ENCODE measurements around the gene TECPR1.
A peak's percentile ranks its signal among the peaks of the same experiment; 100 is the strongest.

Gene TECPR1

GRCh38 chr7:98251601-98252424 lies at the start of gene TECPR1:
Gene TECPR1 (minus strand): TSS chr7:98252232. CDS start chr7:98246146, 6,086 bp downstream.
- DNase-seq, result peak; percentile 96

GRCh38 chr7:98300595-98301372 lies 48.8 kb upstream of the TECPR1 start:
- DNase-seq, result no peak

- no peak for DNase-seq
These were observed 45.7 kb upstream of the TECPR1 start for GRCh38 chr7:98297626-98298286.

- DNase-seq, result no peak
These were observed 44.8 kb upstream of the TECPR1 start for GRCh38 chr7:98296833-98297232.

- DNase-seq, result no peak
These were observed 43.6 kb upstream of the TECPR1 start for GRCh38 chr7:98295467-98296192.

GRCh38 chr7:98294798-98295382 lies 42.9 kb upstream of the TECPR1 start:
- DNase-seq, result no peak

- no peak for DNase-seq
These were observed 42.3 kb upstream of the TECPR1 start for GRCh38 chr7:98294326-98294725.

GRCh38 chr7:98293746-98294145 lies 41.7 kb upstream of the TECPR1 start:
- no peak for DNase-seq

GRCh38 chr7:98293265-98293664 lies 41.2 kb upstream of the TECPR1 start:
- DNase-seq, result no peak

- no peak for DNase-seq
These were observed 39.7 kb upstream of the TECPR1 start for GRCh38 chr7:98291717-98292116.

GRCh38 chr7:98289333-98289875 lies 37.4 kb upstream of the TECPR1 start:
- no peak for DNase-seq

GRCh38 chr7:98288064-98288823 lies 36.2 kb upstream of the TECPR1 start:
- no peak for DNase-seq

- no peak for DNase-seq
These were observed 35.5 kb upstream of the TECPR1 start for GRCh38 chr7:98287486-98287959.

GRCh38 chr7:98286701-98287485 lies 34.9 kb upstream of the TECPR1 start:
- DNase-seq, result no peak

GRCh38 chr7:98286093-98286539 lies 34.1 kb upstream of the TECPR1 start:
- peak; percentile 97 for DNase-seq

GRCh38 chr7:98285157-98286092 lies 33.4 kb upstream of the TECPR1 start:
- DNase-seq, result no peak

GRCh38 chr7:98284335-98285036 lies 32.5 kb upstream of the TECPR1 start:
- DNase-seq, result peak; percentile 80

- DNase-seq, result no peak
These were observed 31.8 kb upstream of the TECPR1 start for GRCh38 chr7:98283887-98284222.
